Measurements from ENCODE around the gene INPP4B.
A peak's percentile ranks its signal among the peaks of the same experiment; 100 is the strongest.
"Not testable (repeated sequence)": the region's sequence is repeated elsewhere in the genome, so short reads cannot be mapped to it uniquely, and the experiment has no call there.

INPP4B gene

GRCh38 chr4:142539796-142540482 is 306.2 kb downstream of the INPP4B start:
- DNase-seq (ENCODE audit: low spot score): no peak

GRCh38 chr4:142535009-142535408 is 311.1 kb downstream of the INPP4B start:
- no peak for DNase-seq (ENCODE audit: low spot score)

DNA sequence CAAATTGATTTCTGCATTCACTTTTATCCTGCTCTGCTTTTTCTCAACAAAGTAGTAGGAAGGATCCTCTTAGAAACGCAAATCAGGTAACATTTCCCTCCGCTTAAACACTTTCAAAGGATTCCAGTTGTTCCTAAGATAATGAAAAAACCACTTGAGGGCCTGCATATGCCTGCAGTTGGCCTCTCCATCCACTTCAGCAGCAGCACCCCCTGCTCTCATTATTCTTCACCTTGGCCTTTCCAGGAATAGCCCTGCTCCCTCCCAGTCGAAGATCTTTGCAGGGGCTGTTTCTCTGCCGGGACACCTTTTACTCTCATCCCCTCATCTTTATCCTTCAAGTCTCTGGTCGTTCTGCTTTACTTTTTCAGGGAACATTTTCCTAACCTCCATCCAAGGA is 314.0 kb downstream of the INPP4B start:
- DNase-seq (ENCODE audit: low spot score): no peak

- no peak for DNase-seq (ENCODE audit: low spot score)
Observed at GRCh38 chr4:142530728-142531127, 315.4 kb downstream of the INPP4B start.

DNA sequence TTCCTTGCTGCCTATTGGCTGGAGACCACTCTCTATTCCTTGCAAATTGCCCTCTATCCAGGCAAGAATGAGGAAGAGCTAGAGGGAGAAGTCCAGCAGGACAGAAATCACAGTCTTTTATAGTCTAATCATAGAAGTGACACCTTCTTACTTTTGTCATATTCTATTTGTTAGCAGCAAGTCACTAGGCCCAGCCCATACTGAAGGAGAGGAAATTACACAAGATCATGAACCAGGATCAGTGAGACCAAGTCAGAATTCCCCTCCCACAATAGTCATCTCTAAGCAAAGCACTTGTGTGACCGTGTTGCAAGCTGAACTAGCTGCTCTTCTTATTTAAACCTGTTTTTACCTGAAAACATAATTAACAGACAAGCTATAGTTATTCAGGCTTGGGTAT is 317.7 kb downstream of the INPP4B start:
- DNase-seq (ENCODE audit: low spot score): no peak

DNA sequence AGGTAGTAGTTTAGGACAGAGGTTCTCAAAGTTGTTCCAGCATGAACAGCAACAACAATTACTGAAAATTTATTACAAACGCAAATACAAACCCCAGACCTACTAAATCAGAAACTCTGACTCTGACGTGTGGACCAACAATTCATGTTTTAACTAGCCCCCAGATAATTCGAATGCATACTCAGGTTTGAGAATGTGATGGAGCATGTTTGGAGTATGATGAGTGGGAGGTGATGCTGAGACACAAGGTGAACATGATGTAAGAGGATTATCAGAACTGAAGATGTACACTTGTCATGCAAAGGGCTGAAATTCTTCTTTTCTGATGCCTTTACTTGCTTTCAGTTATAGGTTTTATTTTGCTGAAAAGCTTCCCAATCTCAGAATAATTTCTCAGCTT is 323.0 kb downstream of the INPP4B start:
- no peak for DNase-seq (ENCODE audit: low spot score)

DNA sequence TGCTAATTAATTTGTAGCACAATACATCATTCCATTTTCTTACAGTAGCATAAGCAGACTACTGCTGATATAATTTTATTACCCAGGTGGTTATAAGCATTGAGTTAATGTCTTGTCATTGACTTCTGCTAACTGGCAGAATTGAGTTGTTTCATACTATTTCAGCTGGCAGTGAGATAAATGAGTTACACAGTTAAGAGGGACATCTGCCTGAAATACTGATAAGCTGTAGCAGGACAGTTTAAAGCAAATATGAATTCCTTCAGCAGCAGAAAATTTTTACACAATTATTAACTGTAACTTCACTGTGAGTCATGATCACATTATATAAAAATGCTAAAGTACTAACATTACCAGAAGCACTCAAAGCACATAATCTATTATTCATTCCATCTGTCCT is 326.8 kb downstream of the INPP4B start:
- DNase-seq (ENCODE audit: low spot score): no peak

DNA sequence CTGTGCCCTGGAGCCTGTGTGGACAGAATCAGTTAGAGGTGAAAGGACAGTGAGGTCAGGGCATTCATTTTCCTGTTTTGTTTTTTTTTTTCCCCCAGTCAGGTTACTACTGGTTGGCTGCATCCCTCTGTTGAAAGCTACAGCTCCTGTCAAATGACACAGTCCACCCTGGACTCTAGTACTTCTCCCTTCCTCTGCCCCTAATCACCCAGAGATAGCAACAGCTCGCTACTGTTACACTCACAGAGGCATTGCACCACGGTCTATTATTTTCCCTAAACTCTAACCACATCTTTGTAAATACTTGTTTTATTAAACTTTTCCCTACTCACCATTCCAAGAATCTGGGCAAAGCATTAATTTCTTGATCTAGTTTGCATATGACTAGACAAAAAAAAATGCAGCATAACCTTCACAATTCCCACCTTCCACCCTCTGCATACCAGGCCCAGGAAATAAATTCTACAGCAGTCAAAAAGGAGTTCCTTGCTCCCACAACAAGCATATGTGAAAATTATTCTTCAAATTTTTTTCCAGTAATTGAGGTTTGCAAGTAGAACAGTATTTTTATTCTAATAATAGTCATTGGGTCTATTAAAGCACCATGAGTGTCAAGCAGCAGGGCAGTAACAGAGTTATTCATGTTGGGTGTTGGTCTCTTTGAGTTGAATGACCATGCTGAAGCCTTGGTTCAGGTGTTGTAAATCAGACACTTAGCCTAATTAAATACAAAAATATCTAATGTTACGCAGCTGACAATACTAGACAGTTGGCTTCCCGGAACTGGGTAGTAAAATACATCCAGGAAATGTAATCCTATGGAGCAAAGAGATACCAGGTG is 329.2 kb downstream of the INPP4B start:
- DNase-seq (ENCODE audit: low spot score): no peak

DNA sequence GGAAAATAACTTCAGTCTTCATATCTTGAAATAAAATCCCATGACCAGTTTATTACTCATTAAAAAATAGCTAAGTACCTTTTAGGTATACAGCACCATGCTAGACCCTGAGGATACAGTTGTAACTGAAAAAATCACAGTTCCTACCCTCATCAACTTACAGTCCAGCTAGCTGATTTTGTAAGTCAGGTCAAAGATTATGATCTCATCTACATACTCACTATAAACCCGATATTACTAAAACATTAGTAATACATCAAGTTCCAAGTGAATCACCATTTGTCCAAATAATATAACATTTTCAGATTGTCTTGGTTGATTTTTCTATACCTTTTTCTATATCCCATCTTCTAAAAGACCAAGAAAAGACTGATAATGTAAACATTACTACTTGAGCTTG is 333.9 kb downstream of the INPP4B start:
- no peak for DNase-seq (ENCODE audit: low spot score)

DNA sequence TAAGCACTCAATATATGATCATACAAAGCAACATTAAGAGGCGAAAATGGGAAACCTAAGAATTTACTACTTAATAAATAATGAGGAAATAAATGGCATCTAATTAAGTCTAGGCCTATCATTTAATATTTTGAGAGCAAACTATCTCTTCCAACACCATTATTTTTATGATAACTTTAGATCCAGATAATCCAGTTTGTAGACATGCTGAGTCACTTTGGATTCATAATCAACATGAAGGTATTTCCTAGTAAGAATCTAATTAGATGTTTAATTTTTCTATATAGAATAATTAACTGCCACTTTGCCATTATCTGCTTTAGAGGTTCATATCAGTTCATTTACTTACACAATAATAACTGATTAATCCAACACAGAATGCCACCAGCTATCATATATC is 336.2 kb downstream of the INPP4B start:
- no peak for DNase-seq (ENCODE audit: low spot score)

DNA sequence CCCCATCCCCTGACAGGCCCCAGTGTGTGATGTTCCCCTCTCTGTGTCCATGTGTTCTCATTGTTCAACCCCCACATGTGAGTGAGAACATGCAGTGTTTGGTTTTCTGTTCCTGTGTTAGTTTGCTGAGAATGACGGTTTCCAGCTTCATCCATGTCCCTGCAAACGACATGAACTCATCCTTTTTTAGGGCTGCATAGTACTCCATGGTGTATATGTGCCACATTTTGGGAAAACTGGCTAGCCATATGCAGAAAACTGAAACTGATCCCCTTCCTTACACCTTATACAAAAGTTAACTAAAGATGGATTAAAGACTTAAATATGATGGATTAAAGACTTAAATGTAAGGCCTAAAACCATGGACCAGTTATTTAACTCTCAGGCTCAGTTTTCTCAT is 336.7 kb downstream of the INPP4B start:
- not testable (repeated sequence) for DNase-seq (ENCODE audit: low spot score)

DNA sequence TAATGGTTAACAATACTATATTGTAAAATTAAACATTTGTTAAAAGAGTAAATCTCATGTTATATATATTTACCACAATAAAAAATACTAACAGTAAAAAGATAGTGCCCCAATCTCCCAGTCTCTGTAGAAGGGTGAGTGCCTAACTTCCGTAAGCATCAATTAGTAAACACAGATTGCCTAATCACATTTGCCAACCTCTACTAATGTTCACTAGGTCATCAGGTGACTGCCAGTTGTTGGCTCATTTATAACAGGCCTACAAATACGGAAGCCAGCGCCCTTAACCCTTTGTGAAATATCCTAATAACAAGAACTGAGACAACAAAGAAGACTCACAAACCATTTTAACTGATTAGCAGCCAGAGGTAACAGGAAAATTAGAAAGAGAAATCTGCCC is 345.1 kb downstream of the INPP4B start:
- DNase-seq (ENCODE audit: low spot score): no peak

- DNase-seq (ENCODE audit: low spot score): no peak
Observed at GRCh38 chr4:142497606-142498005, 348.5 kb downstream of the INPP4B start.

- DNase-seq (ENCODE audit: low spot score): no peak
Observed at GRCh38 chr4:142493255-142494110, 352.6 kb downstream of the INPP4B start.

DNA sequence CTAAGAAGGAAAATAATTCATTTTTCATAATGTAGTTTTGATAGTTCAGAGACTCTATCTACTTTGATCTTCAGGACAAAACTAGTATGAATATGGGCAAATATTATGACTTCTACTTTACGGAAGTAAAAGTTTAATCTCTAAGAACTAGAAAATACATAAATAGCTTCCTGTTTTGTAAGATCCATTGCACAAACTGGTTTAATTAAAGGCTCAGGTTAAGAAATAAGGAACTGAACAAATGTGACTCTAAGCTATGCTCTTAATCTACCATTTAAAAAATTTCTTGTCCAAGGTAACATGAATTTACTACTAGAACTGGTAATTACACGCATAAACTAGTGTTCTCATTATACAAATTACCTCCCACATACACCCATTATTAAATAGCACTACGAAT is 360.6 kb downstream of the INPP4B start:
- DNase-seq (ENCODE audit: low spot score): no peak

- DNase-seq (ENCODE audit: low spot score): no peak
Observed at GRCh38 chr4:142480244-142480643, 365.9 kb downstream of the INPP4B start.

GRCh38 chr4:142475663-142476062 is 370.4 kb downstream of the INPP4B start:
- DNase-seq (ENCODE audit: low spot score): no peak

DNA sequence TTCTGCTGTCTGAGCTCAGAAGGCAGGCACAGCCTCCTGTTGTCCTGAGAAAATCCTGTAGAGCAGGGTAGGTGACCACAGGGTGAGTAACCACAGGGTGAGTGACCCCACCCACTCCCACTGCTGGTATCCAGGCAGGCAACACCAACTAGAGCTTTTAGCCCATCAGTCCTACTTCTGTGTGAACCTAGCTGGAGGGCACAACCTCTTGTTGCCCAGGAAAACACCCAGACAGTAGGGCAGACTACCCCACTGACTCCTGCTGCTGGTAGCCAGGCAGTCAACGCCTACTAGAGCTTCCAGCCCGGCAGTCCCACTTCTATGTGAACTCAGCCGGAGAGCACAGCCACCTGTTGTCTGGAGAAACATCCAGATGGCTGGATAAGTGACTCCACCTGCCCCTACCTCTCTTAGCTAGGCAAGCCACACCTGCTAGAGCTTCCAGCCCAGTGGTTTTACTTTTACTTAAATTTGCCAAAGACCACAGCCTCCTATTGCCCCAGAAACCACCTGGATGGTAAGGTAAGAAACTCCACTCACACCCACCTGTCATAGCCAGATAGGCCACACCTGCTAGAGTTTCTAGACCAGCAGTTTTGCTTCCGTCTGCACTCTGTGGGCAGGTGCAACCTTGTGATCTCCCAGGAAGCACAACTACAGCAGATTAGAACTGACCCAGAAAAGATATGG is 371.6 kb downstream of the INPP4B start:
- DNase-seq (ENCODE audit: low spot score): peak; percentile 31

DNA sequence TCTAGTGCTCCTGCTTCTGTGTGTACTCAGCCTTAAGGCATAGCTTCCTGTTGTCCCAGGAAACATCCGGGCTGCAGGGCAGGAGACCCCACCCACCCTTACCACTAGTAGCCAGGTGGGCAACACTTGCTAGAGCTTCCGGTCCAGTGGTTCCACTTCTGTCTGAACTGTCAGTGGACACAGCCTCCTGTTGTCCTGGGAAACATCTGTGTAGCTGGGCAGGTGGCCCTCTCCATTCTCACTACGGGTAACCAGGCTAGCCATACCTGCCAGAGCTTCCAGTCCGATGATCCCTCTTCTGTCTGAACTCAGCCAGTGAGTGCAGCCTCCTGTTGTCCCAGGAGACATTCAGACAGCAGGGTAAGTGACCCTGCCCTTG is 372.2 kb downstream of the INPP4B start:
- DNase-seq (ENCODE audit: low spot score): no peak

DNA sequence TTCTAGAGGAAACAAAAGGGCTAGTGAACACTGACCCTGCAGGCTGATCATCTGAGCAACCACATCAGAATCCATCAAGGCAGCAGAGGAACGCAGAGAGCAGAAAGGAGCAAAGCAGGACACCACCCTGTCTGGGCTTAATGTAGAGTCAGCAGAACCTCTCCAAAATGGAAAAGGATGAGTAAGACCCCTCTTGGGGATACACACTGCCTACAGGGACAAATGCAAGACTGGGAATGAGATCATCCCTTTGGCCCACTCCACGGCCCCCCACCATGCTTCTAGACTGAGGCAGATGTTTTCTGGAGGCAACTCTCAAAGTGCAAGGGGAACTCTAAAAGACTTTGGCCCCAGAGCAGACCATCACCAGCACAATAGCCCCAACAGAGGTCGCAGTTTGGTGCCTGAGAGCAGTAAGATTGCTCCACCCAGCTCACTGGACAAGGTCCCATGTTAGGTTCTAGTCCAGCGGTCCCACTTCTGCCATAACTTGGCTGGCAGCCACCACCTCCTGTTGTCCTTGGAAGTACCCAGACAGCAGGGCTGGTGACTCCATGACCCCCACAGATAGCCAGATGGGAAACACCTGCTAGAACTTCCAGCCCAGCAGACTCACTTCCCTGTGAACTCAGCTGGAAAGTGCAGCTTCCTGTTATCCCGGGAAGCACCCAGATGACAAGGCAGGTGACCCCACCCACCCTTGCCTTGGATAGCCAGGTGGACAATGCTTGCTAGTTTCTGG is 372.7 kb downstream of the INPP4B start:
- DNase-seq (ENCODE audit: low spot score): peak; percentile 10

- DNase-seq (ENCODE audit: low spot score): no peak
Observed at GRCh38 chr4:142467088-142467487, 379.0 kb downstream of the INPP4B start.
